A673 (cell line): ENCODE measurements around the gene IDH2. TPM values are rescaled to one million over a fixed set of nuclear protein-coding genes. Genes with fewer than 3 reads are reported as not detected.
A peak's percentile ranks its signal among the peaks of the same experiment; 100 is the strongest.

Source experiments
- BruUV-seq: library from RNA; stranded (reverse); fragments of 400-500 nt; replicated peaks from 2 replicates; lab custom pipeline; 2021; lab: Mats Ljungman, UMichigan
- CTCF ChIA-PET: fragments of 300-600 bp; sonication (Branson Sonifier 250); formaldehyde crosslinking; loops from one replicate; lab custom pipeline; 2022; ENCODE audit warnings: antibody characterized with exemption; lab: Charles Lee
- POLR2A ChIA-PET: fragments of 300-600 bp; sonication (Branson Sonifier 250); formaldehyde crosslinking; loops from one replicate; lab custom pipeline; 2022; ENCODE audit warnings: antibody characterized with exemption; ENCODE audit not compliant: low non-redundant PET; lab: Charles Lee
- DNase-seq: peaks from one replicate; pipeline ENCODE4 v3.0.0-alpha.2; 2015; ENCODE audit warnings: low spot score
- H3K27ac ChIP-seq: fragments of 200-600 bp; sonication (generic); 2 replicates; pipeline ENCODE4 v1.5.1; 2016; ENCODE audit warnings: mixed run types, low read depth, mild to moderate bottlenecking, mixed read lengths, antibody characterized with exemption, low read length; ENCODE audit not compliant: poor library complexity, severe bottlenecking
- H3K27me3 ChIP-seq: fragments of 200-600 bp; sonication (generic); replicated peaks from 2 replicates; pipeline ENCODE4 v1.6.1; 2017; ENCODE audit warnings: mixed run types, low read depth, mild to moderate bottlenecking, mixed read lengths, antibody characterized with exemption, low read length; ENCODE audit not compliant: insufficient read depth, poor library complexity
- H3K36me3 ChIP-seq: fragments of 200-600 bp; sonication (generic); 2 replicates; pipeline ENCODE4 v1.6.1; 2016; ENCODE audit warnings: mixed run types, mild to moderate bottlenecking, mixed read lengths, antibody characterized with exemption, low read length; ENCODE audit not compliant: insufficient read depth, poor library complexity, severe bottlenecking
- H3K4me1 ChIP-seq: fragments of 200-600 bp; sonication (generic); 2 replicates; pipeline ENCODE4 v1.6.1; 2017; ENCODE audit warnings: mixed run types, mild to moderate bottlenecking, mixed read lengths, antibody characterized with exemption, low read length; ENCODE audit not compliant: insufficient read depth, poor library complexity, severe bottlenecking
- H3K4me3 ChIP-seq: fragments of 200-600 bp; sonication (generic); 2 replicates; pipeline ENCODE4 v1.5.1; 2016; ENCODE audit warnings: low read depth, mixed run types, mild to moderate bottlenecking, mixed read lengths, low read length; ENCODE audit not compliant: poor library complexity, severe bottlenecking
- H3K9me3 ChIP-seq: fragments of 200-600 bp; sonication (generic); 2 replicates; pipeline ENCODE4 v1.6.1; 2016; ENCODE audit warnings: mixed run types, low read depth, mild to moderate bottlenecking, mixed read lengths, antibody characterized with exemption, low read length; ENCODE audit not compliant: poor library complexity, severe bottlenecking
- EZH2 ChIP-seq: fragments of 200-600 bp; sonication (generic); IDR thresholded peaks from 2 replicates; pipeline ENCODE4 v1.6.1; 2017; ENCODE audit warnings: borderline replicate concordance, low read depth, mild to moderate bottlenecking, mixed read lengths, antibody characterized with exemption, low read length; ENCODE audit not compliant: poor library complexity, severe bottlenecking
- intact Hi-C: fragments of 100-400 bp; cut with micrococcal nuclease; formaldehyde crosslinking; loops from one replicate; pipeline ENCODE4 v1.10.0; 2022; ENCODE audit not compliant: unreplicated experiment
- total RNA-seq: library from RNA; stranded (reverse); gene quantifications from 2 replicates; pipeline ENCODE4 v1.2.3, GENCODE V29; 2021
- TF ChIP-seq, protein P1 (sequence below): fragments of 300-800, 200-600 bp; sonication (generic); conservative IDR thresholded peaks from 2 replicates; pipeline ENCODE4 v1.5.1; 2017; ENCODE audit warnings: low read depth, mild to moderate bottlenecking, antibody characterized with exemption, low read length, moderate library complexity, mixed read lengths

The IDH2 gene
- total RNA-seq, 1 experiment from 2014 or later, result 99.0 TPM

DNA sequence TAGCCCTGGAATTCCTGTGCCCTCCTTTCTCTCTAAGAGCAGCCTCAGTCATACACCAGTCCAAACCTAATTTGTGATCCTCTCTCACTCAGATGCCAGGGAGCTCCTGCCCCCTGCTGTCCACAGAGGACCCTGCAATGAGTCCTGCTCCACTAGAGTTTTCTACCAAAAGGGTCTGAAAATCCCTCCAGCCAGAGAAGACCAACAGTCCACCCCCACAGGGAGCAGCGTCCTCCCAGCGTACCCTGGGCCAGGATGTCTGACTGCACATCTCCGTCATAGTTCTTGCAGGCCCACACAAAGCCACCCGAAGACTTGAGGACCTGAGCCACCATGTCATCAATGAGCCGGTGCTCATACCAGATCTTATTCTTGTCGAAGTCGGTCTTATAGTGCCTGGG is 15.4 kb downstream of the IDH2 start:
- TF ChIP-seq EZH2, result no peak
- TF ChIP-seq, protein P1, sequence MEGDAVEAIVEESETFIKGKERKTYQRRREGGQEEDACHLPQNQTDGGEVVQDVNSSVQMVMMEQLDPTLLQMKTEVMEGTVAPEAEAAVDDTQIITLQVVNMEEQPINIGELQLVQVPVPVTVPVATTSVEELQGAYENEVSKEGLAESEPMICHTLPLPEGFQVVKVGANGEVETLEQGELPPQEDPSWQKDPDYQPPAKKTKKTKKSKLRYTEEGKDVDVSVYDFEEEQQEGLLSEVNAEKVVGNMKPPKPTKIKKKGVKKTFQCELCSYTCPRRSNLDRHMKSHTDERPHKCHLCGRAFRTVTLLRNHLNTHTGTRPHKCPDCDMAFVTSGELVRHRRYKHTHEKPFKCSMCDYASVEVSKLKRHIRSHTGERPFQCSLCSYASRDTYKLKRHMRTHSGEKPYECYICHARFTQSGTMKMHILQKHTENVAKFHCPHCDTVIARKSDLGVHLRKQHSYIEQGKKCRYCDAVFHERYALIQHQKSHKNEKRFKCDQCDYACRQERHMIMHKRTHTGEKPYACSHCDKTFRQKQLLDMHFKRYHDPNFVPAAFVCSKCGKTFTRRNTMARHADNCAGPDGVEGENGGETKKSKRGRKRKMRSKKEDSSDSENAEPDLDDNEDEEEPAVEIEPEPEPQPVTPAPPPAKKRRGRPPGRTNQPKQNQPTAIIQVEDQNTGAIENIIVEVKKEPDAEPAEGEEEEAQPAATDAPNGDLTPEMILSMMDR, result peak; percentile 82
- Histone ChIP-seq H3K27me3 (no peaks in the 10 kb centered on the region), H3K36me3 (peaks cover 24% of the 10 kb centered on the region), H3K9me3 (no peaks in the 10 kb centered on the region), H3K27ac (no peak overlapping the region), H3K4me1 (no peaks in the 10 kb centered on the region), H3K4me3 (no peak overlapping the region)
- DNase-seq, result peak; percentile 75
- ChIA-PET POLR2A (no interaction called here), CTCF (interaction anchor here (0.6 to 1.0 kb wide), 4 partner anchors 16 to 347 kb away, joined by 3 to 11 read pairs (median 5); partner anchors contain the start of genes CIB1, GDPGP1 and IDH2)
- intact Hi-C loops, result loop anchor here (2.0 to 5.0 kb wide), 3 partner anchors 190 to 346 kb away; no protein-coding TSS in a partner anchor
- no TSS peak for BruUV-seq

DNA sequence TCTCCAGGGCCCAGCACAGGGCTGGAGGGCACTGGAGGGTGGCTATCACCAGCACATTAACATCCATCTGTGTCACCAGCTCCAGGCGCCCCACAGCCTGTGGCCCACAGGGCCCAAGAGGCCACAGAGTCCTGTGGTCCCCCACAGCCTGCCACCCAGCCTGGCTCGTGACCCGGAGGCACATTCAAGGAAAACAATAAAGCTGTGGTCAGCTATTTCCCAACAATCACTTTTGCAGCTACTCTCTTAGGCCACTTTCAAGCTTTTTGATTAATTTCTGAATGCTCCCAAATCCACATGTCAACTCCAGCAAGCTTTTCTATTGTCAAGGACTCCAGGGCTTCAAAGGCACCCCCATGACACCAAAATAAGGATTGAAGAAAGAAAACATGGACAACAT is 16.7 kb downstream of the IDH2 start:
- ChIA-PET POLR2A (no interaction called here), CTCF (interaction anchor here (0.5 kb wide), 1 partner anchor 149 kb away, joined by 5 read pairs; no protein-coding TSS in a partner anchor)
- Histone ChIP-seq H3K9me3 (no peaks in the 10 kb centered on the region), H3K27me3 (no peaks in the 10 kb centered on the region), H3K36me3 (peaks cover 24% of the 10 kb centered on the region), H3K4me3 (no peak overlapping the region), H3K27ac (no peak overlapping the region), H3K4me1 (no peaks in the 10 kb centered on the region)
- BruUV-seq, result no TSS peak
- intact Hi-C loops, result loop anchor here (5.0 kb wide), 1 partner anchor 188 kb away; no protein-coding TSS in a partner anchor
- TF ChIP-seq, protein P1, result no peak
- TF ChIP-seq EZH2, result no peak
- no peak for DNase-seq

DNA sequence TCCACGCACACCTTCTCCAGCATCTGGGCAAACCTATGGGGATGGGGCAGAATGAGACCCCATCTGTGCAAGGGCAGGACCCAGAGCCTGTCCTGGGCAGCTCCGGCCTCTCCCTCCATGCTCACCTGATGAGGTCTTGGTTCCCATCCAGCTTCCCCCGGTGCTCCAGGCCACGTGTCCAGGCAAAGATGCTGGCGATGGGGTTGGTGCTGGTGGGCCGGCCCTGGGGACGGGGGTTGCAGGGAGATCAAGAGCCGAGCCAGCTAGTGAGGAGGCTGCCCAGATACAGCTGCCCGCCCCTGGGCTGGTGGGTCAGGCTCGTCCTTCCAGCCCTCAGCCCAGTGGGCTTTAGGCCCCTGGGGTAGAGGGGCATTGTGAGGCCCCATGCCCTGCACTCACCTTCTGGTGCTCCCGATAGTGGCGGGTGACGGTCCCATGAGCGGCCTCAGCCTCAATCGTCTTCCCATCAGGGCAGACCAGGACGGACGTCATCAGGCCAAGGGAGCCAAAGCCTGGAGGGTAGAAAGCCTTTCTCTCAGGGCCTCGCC is 17.3 kb downstream of the IDH2 start:
- Histone ChIP-seq H3K27me3 (no peaks in the 10 kb centered on the region), H3K4me1 (no peaks in the 10 kb centered on the region), H3K9me3 (no peaks in the 10 kb centered on the region), H3K4me3 (no peak overlapping the region), H3K36me3 (peaks cover 24% of the 10 kb centered on the region), H3K27ac (no peak overlapping the region)
- CTCF ChIA-PET, result no interaction called here
- no TSS peak for BruUV-seq
- no peak for DNase-seq
- no peak for TF ChIP-seq EZH2
- TF ChIP-seq, protein P1, result no peak
- intact Hi-C loops, result loop anchor here (5.0 kb wide), 1 partner anchor 188 kb away; no protein-coding TSS in a partner anchor
- POLR2A ChIA-PET, result no interaction called here
